ENCODE measurements around the gene UGT1A10.
"Not testable (repeated sequence)": the region's sequence is repeated elsewhere in the genome, so short reads cannot be mapped to it uniquely, and the experiment has no call there.

The UGT1A10 gene

DNA sequence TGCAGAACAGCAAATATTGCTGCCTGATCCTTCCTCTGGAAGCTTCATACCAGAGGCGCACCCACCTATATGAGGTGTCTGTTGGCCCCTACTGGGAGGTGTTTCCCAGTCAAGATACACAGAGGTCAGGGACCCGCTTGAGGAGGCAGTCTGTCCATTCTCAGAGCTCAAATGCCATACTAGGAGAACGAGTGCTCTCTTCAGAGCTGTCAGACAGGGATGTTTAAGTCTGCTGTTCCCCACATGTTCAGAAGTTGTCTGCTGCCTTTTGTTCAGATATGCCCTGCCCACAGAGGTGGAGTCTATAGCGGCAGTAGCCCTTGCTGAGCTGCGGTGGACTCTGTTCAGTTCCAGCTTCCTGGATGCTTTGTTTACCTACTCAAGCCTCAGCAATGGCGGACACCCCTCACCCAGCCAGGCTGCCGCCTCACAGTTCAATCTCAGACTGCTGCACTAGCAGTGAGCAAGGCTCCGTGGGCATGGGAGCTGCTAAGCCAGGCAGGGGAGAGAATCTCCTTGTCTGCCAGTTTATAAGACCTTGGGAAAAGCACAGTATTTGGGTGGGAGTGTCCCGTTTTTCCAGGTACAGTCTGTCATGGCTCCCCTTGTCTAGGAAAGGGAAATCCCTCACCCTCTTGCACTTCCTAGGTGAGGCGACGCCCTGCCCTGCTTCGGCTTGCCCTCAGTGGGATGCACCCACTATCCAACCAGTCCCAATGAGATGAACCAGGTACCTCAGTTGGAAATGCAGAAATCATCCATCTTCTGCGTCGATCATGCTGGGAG lies 100.8 kb downstream of the UGT1A10 start:
- not testable (repeated sequence) for DNase-seq (ENCODE audit: low read depth in 2 of 3, low spot score in 1 of 3)

DNA sequence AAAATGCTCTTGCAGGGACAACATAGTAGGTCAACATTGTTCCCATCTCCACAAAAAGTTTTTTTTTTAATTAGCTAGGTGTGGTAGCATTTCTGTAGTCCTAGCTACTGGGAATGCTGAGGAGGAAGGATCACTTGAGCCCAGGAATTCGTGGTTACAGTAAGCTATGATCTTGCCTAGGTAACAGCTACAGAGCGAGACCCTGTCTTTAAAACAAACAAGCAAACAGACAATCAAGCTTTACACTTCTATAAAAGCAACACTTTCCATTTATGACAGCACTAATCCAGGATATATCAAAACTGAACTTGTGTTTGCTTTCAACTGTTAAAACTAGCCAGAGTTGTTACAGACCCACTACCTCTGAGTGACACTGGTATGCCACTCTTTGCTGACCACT lies 104.6 kb downstream of the UGT1A10 start:
- DNase-seq (ENCODE audit: low read depth in 2 of 3, low spot score in 1 of 3), result no peak

DNA sequence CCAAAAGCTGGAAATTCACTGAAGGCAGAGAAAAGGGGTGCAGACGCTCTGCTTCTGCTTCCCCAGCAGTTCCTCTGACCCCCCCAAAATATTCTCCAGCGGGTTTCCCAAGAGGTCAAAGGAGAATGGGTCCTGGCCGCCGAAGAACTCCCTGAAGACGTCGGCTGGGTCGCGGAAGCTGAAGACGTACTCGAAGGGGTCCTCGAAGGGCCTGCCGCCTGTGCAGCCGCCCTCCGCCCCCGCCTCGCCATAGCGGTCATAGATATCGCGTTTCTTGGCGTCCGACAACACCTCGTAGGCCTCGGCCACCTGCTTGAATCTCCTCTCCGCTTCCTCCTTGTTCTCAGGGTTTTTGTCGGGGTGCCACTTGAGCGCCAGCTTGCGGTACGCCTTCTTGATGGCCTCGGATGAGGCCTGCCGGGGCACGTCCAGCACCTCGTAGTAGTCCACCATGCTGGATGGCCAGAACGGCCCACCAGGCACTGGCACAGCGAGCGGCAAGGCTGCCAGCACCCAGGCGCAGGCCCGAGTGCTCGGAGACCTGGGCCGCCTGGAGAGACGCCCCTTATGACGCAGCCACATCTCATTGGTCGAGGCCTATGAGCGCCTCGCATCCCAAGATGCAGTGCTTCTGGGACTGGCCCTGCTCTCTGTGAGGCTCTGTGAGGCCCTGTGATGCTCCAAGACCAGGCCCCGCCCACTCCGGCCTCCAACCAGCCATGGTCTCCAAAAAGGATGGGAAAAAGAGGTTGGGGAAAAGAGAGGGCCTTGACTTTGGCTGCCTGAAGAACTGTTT lies 107.4 kb downstream of the UGT1A10 start:
- DNase-seq (ENCODE audit: low read depth in 2 of 3, low spot score in 1 of 3), result no peak

DNA sequence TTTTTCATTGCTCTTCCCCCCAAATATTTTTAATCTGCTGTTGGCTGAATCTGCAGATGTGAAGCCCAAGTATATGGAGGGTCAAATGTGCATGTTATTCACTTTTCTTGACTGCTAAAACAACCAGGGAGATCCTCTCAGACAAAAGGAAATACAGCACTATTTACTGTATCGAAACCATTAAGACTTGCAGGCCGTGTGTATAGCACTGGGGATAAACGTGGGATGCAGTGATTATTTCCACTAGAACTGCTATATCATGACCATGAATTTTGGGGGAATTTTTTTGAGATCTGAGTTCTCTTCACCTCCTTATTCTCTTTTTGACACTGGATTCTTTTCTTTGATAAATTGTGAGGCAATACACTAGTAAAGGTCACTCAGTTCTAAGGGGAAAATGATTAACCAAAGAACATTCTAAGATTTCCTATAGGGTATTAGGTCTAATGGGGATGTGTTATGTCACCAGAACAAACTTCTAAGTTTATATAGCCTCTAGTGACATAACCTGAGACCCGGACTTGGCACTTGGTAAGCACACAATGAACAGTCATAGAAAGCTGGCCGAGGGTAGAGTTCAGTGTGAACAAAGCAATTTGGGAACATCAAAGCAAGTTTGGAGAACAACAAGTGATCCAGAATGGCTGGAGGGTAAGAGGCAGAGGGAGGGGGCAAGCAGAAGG lies 109.0 kb downstream of the UGT1A10 start:
- no peak for DNase-seq (ENCODE audit: low read depth in 2 of 3, low spot score in 1 of 3)

DNA sequence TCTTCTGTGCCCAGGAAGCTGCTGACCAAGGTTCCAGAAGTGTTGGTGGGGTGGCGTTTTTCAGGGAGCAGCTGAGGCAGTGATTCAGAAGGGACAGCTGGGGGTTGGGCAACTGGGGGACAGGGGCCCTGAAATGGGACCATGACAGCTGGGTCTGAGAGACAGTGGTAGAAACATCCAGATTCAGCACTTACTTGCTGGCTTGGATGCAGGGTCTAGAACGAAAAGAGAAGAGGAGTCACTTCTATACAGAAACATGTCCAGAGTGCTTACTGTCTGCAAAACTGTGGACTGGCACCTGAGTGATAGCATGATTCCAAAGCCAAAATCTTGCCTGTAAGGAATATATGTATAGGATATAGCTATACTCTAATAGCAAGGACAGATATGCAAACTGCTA lies 109.6 kb downstream of the UGT1A10 start:
- DNase-seq (ENCODE audit: low read depth in 2 of 3, low spot score in 1 of 3), result not testable (repeated sequence)

DNA sequence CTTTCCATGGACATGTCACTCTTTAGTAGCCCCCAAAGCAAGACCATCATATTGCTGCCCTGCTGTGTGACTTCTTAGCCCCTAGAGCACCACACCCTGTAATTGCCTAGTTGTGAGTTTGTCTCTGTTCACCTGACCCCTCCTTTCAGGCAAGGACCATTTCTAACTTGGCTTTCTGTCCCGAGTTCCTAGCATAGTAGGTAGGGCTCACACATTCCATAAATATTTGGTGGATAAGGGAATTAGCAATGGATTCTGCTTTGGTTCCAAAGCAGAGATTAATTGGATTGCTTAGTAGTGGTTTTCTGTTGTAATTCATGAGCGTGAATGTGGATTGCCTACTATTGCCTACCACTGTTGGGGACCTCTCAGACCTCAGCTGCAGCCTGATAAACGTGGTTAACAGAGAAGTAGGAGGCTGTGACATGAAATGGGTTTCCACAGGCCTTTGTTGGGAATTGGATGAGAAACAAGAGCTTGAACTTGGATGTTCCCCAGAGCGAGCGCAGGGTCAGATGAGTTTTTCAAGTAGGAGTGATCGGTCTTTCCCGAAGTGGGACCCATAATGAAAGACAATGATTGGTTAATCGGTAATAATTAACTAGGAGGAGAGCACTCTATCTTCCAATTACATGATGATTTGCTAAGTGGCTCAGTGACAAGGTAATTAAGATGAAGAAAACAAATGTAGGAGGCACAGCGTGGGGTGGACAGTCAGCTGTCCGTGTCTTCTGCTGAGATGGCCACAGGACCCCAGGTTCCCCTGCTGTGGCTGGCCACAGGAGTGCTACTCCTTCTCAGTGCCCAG lies 110.4 kb downstream of the UGT1A10 start:
- DNase-seq (ENCODE audit: low read depth in 2 of 3, low spot score in 1 of 3), result no peak

DNA sequence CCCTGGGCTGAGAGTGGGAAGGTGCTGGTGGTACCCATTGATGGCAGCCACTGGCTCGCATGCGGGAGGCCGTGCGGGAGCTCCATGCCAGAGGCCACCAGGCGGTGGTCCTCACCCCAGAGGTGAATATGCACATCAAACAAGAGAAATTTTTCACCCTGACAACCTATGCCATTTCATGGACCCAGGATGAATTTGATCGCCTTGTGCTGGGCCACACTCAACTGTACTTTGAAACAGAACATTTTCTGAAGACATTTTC lies 111.0 kb downstream of the UGT1A10 start:
- DNase-seq (ENCODE audit: low read depth in 2 of 3, low spot score in 1 of 3), result no peak

DNA sequence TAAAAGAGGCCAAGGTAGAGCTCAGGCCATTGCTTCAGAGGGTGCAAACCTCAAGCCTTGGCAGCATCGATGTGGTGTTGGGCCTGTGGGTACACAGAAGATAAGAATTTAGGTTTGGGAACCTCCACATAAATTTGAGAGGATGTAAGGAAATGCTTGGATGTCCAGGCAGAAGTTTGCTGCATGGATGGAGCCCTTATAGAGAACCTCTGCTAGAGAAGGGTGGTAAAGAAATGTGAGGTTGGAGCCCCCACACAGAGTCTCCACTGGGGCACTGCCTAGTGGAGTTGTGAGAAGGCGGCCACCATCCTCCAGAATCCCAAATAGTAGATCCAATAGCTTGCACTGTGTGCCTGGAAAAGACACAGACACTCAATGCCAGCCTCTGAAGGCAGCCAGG lies 114.4 kb downstream of the UGT1A10 start:
- DNase-seq (ENCODE audit: low read depth in 2 of 3, low spot score in 1 of 3), result not testable (repeated sequence)

DNA sequence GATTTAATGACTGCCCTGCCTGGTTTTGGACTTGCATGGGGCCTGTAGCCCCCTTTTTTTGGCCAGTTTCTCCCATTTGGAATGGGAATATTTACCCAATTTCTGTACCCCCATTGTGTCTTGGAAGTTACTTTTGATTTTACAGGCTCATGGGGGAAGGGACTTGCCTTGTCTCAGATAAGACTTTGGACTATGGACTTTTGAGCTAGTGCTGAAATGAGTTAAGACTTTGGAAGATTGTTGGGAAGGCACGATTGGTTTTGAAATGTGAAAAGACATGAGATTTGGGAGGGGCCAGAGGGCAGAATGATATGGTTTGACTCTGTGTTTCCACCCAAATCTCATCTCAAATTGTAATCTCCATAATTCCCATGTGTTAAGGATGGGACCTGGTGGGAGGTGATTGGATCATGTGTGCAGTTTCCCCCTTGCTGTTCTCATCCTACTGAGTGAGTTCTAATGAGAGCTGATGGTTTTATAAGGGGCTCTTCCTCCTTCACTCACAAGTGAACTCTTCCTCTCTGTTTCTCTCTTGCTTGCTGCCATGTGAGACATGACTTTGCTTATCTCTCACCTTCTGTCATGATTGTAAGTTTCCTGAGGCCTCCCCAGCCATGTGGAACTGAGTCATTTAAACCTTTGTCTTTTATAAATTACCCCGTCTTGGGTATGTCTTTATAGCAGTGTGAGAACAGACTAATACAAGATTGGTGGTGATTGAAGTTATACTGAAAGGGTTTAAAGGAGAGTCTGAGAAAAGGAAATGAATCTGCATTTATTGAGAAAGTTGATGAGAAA lies 115.2 kb downstream of the UGT1A10 start:
- not testable (repeated sequence) for DNase-seq (ENCODE audit: low read depth in 2 of 3, low spot score in 1 of 3)

DNA sequence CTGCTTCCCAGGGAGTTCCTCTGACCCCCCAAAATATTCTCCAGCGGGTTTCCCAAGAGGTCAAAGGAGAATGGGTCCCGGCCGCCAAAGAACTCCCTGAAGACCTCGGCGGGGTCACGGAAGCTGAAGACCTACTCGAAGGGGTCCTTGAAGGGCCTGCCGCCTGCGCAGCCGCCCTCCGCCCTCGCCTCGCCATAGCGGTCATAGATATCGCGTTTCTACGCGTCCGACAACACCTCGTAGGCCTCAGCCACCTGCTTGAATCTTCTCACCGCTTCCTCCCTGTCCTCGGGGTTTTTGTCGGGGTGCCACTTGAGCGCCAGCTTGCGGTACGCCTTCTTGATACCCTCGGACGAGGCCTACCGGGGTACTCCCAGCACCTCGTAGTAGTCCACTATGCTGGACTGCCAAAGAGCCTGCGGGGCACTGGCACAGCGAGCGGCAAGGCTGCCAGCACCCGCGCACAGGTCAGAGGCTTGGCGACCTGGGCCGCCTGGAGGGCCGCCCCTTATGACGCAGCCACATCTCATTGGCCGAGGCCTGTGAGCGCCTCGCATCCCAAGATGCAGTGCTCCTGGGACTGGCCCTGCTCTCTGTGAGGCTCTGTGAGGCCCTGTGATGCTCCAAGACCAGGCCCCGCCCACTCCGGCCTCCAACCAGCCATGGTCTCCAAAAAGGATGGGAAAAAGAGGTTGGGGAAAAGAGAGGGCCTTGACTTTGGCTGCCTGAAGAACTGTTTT lies 118.8 kb downstream of the UGT1A10 start:
- no peak for DNase-seq (ENCODE audit: low read depth in 2 of 3, low spot score in 1 of 3)

DNA sequence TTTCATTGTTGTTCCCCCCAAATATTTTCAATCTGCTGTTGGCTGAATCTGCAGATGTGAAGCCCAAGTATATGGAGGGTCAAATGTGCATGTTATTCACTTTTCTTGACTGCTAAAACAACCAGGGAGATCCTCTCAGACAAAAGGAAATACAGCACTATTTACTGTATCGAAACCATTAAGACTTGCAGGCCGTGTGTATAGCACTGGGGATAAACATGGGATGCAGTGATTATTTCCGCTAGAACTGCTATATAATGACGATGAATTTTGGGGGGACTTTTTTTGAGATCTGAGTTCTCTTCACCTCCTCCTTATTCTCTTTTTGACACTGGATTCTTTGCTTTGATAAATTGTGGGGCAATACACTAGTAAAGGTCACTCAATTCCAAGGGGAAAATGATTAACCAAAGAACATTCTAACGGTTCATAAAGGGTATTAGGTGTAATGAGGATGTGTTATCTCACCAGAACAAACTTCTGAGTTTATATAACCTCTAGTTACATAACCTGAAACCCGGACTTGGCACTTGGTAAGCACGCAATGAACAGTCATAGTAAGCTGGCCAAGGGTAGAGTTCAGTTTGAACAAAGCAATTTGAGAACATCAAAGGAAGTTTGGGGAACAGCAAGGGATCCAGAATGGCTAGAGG lies 120.3 kb downstream of the UGT1A10 start:
- no peak for DNase-seq (ENCODE audit: low read depth in 2 of 3, low spot score in 1 of 3)

DNA sequence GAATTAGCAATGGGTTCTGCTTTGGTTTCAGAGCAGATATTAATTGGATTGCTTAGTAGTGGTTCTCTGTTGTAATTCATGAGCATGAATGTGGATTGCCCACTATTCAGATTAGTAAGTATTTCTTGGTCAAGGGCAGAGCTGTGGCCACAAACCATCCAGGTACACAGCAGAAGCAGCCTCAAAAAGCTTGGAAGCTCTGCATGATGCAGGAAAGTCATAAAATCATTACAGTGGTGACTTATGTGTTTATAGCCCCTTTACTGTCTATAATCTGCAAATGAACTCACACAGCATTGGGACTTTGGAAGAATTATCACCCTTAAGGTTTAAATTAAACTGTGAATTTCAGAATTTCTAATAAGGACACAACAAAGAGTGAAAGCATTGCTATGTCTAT lies 121.9 kb downstream of the UGT1A10 start:
- DNase-seq (ENCODE audit: low read depth in 2 of 3, low spot score in 1 of 3), result no peak

DNA sequence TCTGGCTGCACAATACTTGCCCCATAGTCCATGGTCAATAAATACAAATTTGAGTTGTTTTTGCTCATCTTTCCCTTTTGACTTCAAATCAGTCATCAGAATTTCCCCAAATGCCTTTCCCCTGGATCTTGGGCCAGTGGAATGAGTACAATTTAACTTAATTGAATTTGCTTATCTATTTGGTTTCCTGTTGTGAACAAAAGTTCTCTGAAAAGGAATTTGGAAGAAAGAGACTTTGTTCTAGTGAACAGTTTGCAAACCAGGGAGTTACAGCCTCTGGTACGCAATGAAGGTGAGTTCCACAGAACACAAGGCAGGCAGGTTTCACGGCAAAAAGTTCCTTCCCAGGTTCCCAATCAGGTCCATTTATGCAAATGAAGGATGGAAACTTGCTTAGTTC lies 122.6 kb downstream of the UGT1A10 start:
- no peak for DNase-seq (ENCODE audit: low read depth in 2 of 3, low spot score in 1 of 3)

DNA sequence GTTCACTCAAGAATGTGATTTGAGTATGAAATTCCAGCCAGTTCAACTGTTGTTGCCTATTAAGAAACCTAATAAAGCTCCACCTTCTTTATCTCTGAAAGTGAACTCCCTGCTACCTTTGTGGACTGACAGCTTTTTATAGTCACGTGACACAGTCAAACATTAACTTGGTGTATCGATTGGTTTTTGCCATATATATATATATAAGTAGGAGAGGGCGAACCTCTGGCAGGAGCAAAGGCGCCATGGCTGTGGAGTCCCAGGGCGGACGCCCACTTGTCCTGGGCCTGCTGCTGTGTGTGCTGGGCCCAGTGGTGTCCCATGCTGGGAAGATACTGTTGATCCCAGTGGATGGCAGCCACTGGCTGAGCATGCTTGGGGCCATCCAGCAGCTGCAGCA lies 123.8 kb downstream of the UGT1A10 start, which contains the start of gene UGT1A1:
TSS of gene UGT1A1 (plus strand) at position 228 of the 400 bp plus-strand sequence. CDS start at position 246, 18 bp downstream.
- DNase-seq (ENCODE audit: low read depth in 2 of 3, low spot score in 1 of 3), result no peak

DNA sequence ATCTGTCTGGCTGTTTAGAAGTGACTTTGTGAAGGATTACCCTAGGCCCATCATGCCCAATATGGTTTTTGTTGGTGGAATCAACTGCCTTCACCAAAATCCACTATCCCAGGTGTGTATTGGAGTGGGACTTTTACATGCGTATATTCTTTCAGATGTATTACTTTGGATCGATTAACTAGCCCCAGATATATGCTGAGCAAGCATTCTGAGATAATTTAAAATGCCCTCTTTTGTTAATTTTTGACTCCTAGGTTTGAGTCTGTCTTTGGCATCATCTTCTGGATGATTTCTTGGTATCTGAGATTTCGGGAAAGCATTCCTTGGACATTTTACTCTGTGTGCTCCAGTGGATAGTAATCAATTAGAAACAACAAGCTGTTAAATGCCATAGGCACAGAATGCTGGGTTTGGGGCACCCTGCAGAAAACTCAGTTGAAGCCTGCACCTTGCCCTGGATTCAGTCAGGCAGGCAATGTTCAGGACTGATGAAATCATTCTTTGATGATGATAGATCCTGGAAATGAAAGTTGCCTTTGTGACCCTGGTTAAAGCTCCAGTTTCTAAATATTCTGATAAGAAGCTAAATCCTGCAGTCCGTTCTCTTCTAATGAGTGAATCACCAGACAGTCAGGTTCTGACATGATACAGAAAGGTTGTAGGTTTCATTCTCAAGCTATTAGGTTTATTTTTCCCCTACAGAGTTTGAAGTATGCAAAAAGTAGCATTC lies 125.0 kb downstream of the UGT1A10 start:
- DNase-seq (ENCODE audit: low read depth in 2 of 3, low spot score in 1 of 3), result no peak

DNA sequence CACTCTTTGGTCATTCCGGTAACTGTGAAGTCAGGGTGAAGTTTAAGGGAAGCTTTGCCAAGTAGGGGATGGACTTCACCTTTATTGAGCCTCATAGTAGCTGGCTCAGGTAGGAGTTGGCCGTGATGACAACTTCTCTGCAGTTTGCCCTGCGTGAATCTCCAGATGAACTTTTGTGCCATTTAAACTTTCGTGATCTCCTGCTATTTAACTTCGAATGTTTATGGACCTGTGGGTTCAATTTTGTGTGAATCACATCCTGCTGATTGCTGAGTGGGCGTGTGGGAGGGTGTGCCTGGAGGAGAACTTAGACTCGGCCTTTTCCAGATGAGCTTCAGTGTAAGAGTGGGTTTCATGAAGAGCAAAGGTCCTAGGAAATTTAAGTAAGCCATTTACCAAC lies 128.0 kb downstream of the UGT1A10 start:
- DNase-seq (ENCODE audit: low read depth in 2 of 3, low spot score in 1 of 3), result no peak

DNA sequence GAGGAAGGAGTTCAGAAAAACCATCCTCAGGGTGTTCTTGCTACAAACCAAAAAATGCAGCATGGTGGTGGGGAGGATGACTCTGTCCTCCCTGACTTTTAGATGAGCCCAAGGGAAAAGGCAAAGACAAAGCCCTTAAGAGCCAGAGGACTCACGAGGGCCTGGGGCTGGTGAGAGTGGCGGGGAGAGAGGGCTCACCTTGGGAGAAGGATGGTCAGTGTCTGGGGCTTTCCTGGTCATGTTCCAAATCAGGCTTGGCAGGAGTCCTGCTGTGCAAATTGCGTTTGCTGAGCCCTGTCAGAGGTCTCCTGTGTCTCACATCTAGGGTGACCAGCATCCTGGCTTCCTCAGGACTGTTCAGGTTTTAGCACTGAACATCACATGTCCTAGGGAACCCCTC lies 128.5 kb downstream of the UGT1A10 start:
- no peak for DNase-seq (ENCODE audit: low read depth in 2 of 3, low spot score in 1 of 3)

DNA sequence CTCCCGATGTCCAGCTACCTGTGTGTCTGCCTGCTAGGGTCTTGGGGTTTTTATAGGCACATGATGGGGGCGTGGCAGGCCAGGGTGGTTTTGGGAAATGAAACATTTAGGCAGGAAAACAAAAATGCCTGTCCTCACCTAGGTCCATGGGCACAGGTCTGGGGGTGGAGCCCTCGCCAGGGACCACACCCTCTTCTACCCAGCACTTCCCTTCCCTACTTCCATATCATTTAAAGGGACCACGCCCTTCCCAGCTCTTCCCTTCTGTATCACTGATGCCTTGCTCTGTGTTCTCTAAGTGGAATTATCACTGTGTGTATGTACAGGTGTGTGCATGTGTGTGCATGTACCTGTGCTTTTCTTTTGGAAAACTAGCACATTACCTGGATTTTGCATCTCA lies 130.2 kb downstream of the UGT1A10 start:
- DNase-seq (ENCODE audit: low read depth in 2 of 3, low spot score in 1 of 3), result no peak

DNA sequence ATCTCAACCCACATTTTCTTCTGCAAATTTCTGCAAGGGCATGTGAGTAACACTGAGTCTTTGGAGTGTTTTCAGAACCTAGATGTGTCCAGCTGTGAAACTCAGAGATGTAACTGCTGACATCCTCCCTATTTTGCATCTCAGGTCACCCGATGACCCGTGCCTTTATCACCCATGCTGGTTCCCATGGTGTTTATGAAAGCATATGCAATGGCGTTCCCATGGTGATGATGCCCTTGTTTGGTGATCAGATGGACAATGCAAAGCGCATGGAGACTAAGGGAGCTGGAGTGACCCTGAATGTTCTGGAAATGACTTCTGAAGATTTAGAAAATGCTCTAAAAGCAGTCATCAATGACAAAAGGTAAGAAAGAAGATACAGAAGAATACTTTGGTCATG lies 131.8 kb downstream of the UGT1A10 start:
- no peak for DNase-seq (ENCODE audit: low read depth in 2 of 3, low spot score in 1 of 3)
